ENCODE measurements around the gene RFX8. TPM values are rescaled to one million over a fixed set of nuclear protein-coding genes. Genes with fewer than 3 reads are reported as not detected.
A peak's percentile ranks its signal among the peaks of the same experiment; 100 is the strongest.

RFX8 gene
- total RNA-seq, 1 experiment from 2014 or later = not detected

GRCh38 chr2:101396316-101396717, 78.6 kb downstream of the RFX8 start:
- DNase-seq (ENCODE audit: low spot score) = peak; percentile 33
- no peaks in the 10 kb centered on the region for H3K4me1 ChIP-seq (ENCODE audit: insufficient read depth, low read length, poor library complexity, severe bottlenecking)
- no peaks in the 10 kb centered on the region for H3K36me3 ChIP-seq (ENCODE audit: insufficient read depth, low read length, poor library complexity, severe bottlenecking)
- H3K4me3 ChIP-seq (ENCODE audit: low read depth, low read length, poor library complexity, severe bottlenecking) = no peak overlapping the region
- H3K27ac ChIP-seq (ENCODE audit: low read depth, low read length, poor library complexity, severe bottlenecking) = no peak overlapping the region
- H3K27me3 ChIP-seq (replicated peaks; ENCODE audit: insufficient read depth, low read depth, low read length, poor library complexity) = peaks cover 5% of the 10 kb centered on the region
- no TSS peak for BruUV-seq (replicated peaks)
- TF ChIP-seq CTCF (conservative IDR thresholded peaks at IDR 0.05; ENCODE audit: low read depth, low read length) (no peak), EZH2 (IDR thresholded peaks at IDR 0.05; ENCODE audit: borderline replicate concordance, low read depth, low read length, poor library complexity, severe bottlenecking) (no peak)
- intact Hi-C loops (cut with micrococcal nuclease; ENCODE audit: unreplicated experiment) = no loop called here
- ChIA-PET POLR2A (ENCODE audit: low non-redundant PET) (no interaction called here), CTCF (interaction anchor here (1.2 kb wide), 1 partner anchor 23 kb away, joined by 3 read pairs; no protein-coding TSS in a partner anchor)
- no peaks in the 10 kb centered on the region for H3K9me3 ChIP-seq (ENCODE audit: low read depth, low read length, poor library complexity, severe bottlenecking)

- no peak for DNase-seq (ENCODE audit: low spot score)
- Histone ChIP-seq H3K27ac (ENCODE audit: low read depth, low read length, poor library complexity, severe bottlenecking) (no peak overlapping the region), H3K9me3 (ENCODE audit: low read depth, low read length, poor library complexity, severe bottlenecking) (no peaks in the 10 kb centered on the region), H3K27me3 (replicated peaks; ENCODE audit: insufficient read depth, low read depth, low read length, poor library complexity) (peaks cover 5% of the 10 kb centered on the region), H3K4me3 (ENCODE audit: low read depth, low read length, poor library complexity, severe bottlenecking) (no peak overlapping the region), H3K4me1 (ENCODE audit: insufficient read depth, low read length, poor library complexity, severe bottlenecking) (no peaks in the 10 kb centered on the region), H3K36me3 (ENCODE audit: insufficient read depth, low read length, poor library complexity, severe bottlenecking) (no peaks in the 10 kb centered on the region)
- TF ChIP-seq CTCF (conservative IDR thresholded peaks at IDR 0.05; ENCODE audit: low read depth, low read length) (no peak), EZH2 (IDR thresholded peaks at IDR 0.05; ENCODE audit: borderline replicate concordance, low read depth, low read length, poor library complexity, severe bottlenecking) (no peak)
- intact Hi-C loops (cut with micrococcal nuclease; ENCODE audit: unreplicated experiment) = no loop called here
- ChIA-PET POLR2A (ENCODE audit: low non-redundant PET) (no interaction called here), CTCF (interaction anchor here (1.2 kb wide), 1 partner anchor 23 kb away, joined by 3 read pairs; no protein-coding TSS in a partner anchor)
- BruUV-seq (replicated peaks) = no TSS peak
These were observed 79.2 kb downstream of the RFX8 start for GRCh38 chr2:101395545-101396315.

- CTCF ChIA-PET = no interaction called here
These were observed 86.7 kb downstream of the RFX8 start for GRCh38 chr2:101388232-101388631.

More at GRCh38 chr2:101388232-101388631, 86.7 kb downstream of the RFX8 start:
- Histone ChIP-seq H3K27ac (ENCODE audit: low read depth, low read length, poor library complexity, severe bottlenecking) (no peak overlapping the region), H3K9me3 (ENCODE audit: low read depth, low read length, poor library complexity, severe bottlenecking) (no peaks in the 10 kb centered on the region), H3K36me3 (ENCODE audit: insufficient read depth, low read length, poor library complexity, severe bottlenecking) (no peaks in the 10 kb centered on the region), H3K27me3 (replicated peaks; ENCODE audit: insufficient read depth, low read depth, low read length, poor library complexity) (peaks cover 59% of the 10 kb centered on the region), H3K4me3 (ENCODE audit: low read depth, low read length, poor library complexity, severe bottlenecking) (no peak overlapping the region), H3K4me1 (ENCODE audit: insufficient read depth, low read length, poor library complexity, severe bottlenecking) (peaks cover 5% of the 10 kb centered on the region)
- BruUV-seq (replicated peaks) = no TSS peak
- intact Hi-C loops (cut with micrococcal nuclease; ENCODE audit: unreplicated experiment) = no loop called here
- TF ChIP-seq EZH2 (IDR thresholded peaks at IDR 0.05; ENCODE audit: borderline replicate concordance, low read depth, low read length, poor library complexity, severe bottlenecking) (no peak), CTCF (conservative IDR thresholded peaks at IDR 0.05; ENCODE audit: low read depth, low read length) (no peak)
- DNase-seq (ENCODE audit: low spot score) = no peak
- POLR2A ChIA-PET (ENCODE audit: low non-redundant PET) = no interaction called here

All from A673 (cell line).